ENCODE measurements around the gene CUL9.

The CUL9 gene

DNA sequence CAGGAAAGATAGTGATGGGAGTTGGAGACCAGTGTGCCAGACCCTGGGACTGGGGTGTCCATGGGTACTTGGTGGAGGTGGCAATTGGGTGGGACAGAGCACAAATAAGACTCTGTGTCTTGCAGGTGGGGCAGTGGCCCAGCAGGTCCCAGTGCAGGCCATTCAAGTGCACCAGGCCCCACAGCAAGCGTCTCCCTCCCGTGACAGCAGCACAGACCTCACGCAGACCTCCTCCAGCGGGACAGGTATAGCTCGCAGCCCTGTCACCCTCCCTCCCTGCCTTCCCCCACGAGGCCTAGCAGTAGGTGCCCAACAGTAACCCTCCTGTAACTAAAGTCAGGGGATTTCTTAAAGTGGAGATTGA lies 5.6 kb upstream of the CUL9 start:
- no peak overlapping the region for H3K4me2 ChIP-seq (ENCODE audit: low read length, poor library complexity, severe bottlenecking)
- peaks cover 25% of the 10 kb centered on the region for H3K4me1 ChIP-seq (ENCODE audit: control insufficient read depth, insufficient read depth, low read depth, low read length)
- no peak for DNase-seq
- H3K18ac ChIP-seq (ENCODE audit: low read depth in 1 of 2, low read length in 2 of 2): no peak overlapping the region
- no peak overlapping the region for H3K23ac ChIP-seq (ENCODE audit: low read length in 2 of 2)
- no peak overlapping the region for H3K4me3 ChIP-seq (ENCODE audit: insufficient read depth in 1 of 2, low read depth in 1 of 2, low read length in 2 of 2)
- H2BK5ac ChIP-seq (ENCODE audit: low read depth, low read length, poor library complexity, severe bottlenecking): no peak overlapping the region
- H3K14ac ChIP-seq (ENCODE audit: low read length in 2 of 2): no peak overlapping the region
- peaks cover 26% of the 10 kb centered on the region for H3K79me1 ChIP-seq (replicated peaks; ENCODE audit: low read length, poor library complexity, severe bottlenecking)
- H2BK15ac ChIP-seq (ENCODE audit: low read depth, poor library complexity, severe bottlenecking): no peak overlapping the region
- H3K36me3 ChIP-seq (ENCODE audit: control insufficient read depth in 1 of 2, insufficient read depth in 2 of 2, low read depth in 1 of 2, low read length in 2 of 2): peaks cover 40 to 52% of the 10 kb centered on the region in 2 experiments
- 100% methylated on average over 4 of the region's 6 CpGs for WGBS
- H4K8ac ChIP-seq (ENCODE audit: low read length): no peak overlapping the region
- H2BK120ac ChIP-seq (ENCODE audit: low read depth, low read length): no peak overlapping the region
- H4K91ac ChIP-seq (ENCODE audit: low read length): no peak overlapping the region
- H2AFZ ChIP-seq (ENCODE audit: low read depth, low read length): no peak overlapping the region
- H3K4ac ChIP-seq (ENCODE audit: low read depth in 1 of 2, low read length in 2 of 2): no peak overlapping the region
- peak overlapping the region; percentile 94 for H3K9ac ChIP-seq (ENCODE audit: low read length)
- no peaks in the 10 kb centered on the region for H3K9me3 ChIP-seq (ENCODE audit: control insufficient read depth, low read length)
- peak overlapping the region in 1 of 2 experiments; percentile 25 for H2BK12ac ChIP-seq (ENCODE audit: low read length in 2 of 2)
- no peaks in the 10 kb centered on the region for H3K27me3 ChIP-seq (ENCODE audit: control insufficient read depth in 1 of 2, insufficient read depth in 1 of 2, low read length in 2 of 2)
- H2AK5ac ChIP-seq (ENCODE audit: low read length, severe bottlenecking): no peak overlapping the region
- no peak overlapping the region for H3K27ac ChIP-seq (ENCODE audit: low read length, poor library complexity, severe bottlenecking)

DNA sequence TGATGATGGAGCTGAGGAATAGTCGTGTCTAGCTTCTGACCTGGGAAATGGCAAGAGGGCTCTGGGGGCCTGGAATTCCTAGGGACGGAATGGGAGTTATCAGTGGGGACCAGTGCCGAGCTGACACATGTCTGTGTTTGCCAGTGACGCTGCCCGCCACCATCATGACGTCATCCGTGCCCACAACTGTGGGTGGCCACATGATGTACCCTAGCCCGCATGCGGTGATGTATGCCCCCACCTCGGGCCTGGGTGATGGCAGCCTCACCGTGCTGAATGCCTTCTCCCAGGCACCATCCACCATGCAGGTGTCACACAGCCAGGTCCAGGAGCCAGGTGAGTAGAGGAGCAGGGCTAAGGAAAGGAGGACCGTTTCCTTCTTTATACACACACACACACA lies 3.8 kb upstream of the CUL9 start:
- 93% methylated on average over 10 of the region's 12 CpGs for WGBS
- no peak overlapping the region for H2AFZ ChIP-seq (ENCODE audit: low read depth, low read length)

DNA sequence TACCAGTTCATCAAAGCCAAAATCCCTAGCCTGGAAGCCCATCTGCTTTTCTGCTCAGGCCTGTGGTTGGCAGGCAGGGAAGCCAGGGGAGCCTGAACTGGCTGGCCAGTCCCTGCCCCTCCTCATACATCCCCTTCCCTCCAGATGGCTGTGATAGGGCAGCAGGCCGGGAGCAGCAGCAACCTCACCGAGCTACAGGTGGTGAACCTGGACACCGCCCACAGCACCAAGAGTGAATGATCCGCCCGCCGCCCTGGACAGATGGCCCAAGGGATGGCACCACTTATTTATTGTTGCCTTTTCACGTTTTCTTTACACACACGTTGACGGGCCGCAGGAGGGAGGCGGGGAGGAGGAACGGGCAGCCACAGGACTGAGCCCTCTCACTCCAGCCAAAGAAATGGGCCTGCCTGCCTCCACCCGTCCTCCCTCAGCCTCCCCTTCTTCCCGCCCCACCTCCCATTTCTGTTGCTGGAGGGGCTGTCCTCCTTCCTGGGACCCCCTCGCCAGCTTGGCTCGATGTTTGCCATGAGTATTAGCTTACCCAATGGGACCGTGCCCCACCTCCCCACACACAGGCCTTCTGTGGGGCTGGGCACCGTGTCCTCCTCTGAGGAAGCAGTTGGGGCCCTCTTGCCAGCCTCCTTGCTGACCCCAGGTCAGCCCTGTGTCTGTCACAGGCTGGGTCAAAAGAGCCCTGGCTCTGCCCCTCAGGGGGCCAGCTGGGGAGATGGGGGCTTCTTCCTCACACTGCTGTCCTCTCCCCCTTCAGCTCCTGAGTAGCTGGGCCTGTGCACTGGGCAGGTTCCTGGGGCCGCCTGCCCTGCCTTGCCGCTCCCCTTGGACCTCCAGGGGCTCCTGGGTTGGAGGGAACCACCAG lies 2.8 kb upstream of the CUL9 start:
- Histone ChIP-seq H3K4me2 (ENCODE audit: low read length, poor library complexity, severe bottlenecking) (no peak overlapping the region), H3K9me3 (ENCODE audit: control insufficient read depth, low read length) (no peaks in the 10 kb centered on the region), H4K91ac (ENCODE audit: low read length) (no peak overlapping the region), H2BK120ac (ENCODE audit: low read depth, low read length) (no peak overlapping the region), H3K4me1 (ENCODE audit: control insufficient read depth, insufficient read depth, low read depth, low read length) (peaks cover 18% of the 10 kb centered on the region), H2BK5ac (ENCODE audit: low read depth, low read length, poor library complexity, severe bottlenecking) (no peak overlapping the region), H3K23ac (ENCODE audit: low read length in 2 of 2) (no peak overlapping the region), H3K9ac (ENCODE audit: low read length) (no peak overlapping the region), H4K8ac (ENCODE audit: low read length) (no peak overlapping the region), H3K4me3 (ENCODE audit: insufficient read depth in 1 of 2, low read depth in 1 of 2, low read length in 2 of 2) (no peak overlapping the region), H3K14ac (ENCODE audit: low read length in 2 of 2) (no peak overlapping the region), H2AFZ (ENCODE audit: low read depth, low read length) (no peak overlapping the region), H3K4ac (ENCODE audit: low read depth in 1 of 2, low read length in 2 of 2) (no peak overlapping the region), H3K36me3 (ENCODE audit: control insufficient read depth in 1 of 2, insufficient read depth in 2 of 2, low read depth in 1 of 2, low read length in 2 of 2) (peaks cover 42 to 49% of the 10 kb centered on the region in 2 experiments), H3K27ac (ENCODE audit: low read length, poor library complexity, severe bottlenecking) (no peak overlapping the region), H2AK5ac (ENCODE audit: low read length, severe bottlenecking) (no peak overlapping the region), H3K18ac (ENCODE audit: low read depth in 1 of 2, low read length in 2 of 2) (no peak overlapping the region), H2BK12ac (ENCODE audit: low read length in 2 of 2) (no peak overlapping the region), H2BK15ac (ENCODE audit: low read depth, poor library complexity, severe bottlenecking) (no peak overlapping the region), H3K79me1 (replicated peaks; ENCODE audit: low read length, poor library complexity, severe bottlenecking) (peaks cover 34% of the 10 kb centered on the region), H3K27me3 (ENCODE audit: control insufficient read depth in 1 of 2, insufficient read depth in 1 of 2, low read length in 2 of 2) (no peaks in the 10 kb centered on the region)
- 95% methylated on average over 20 of the region's 20 CpGs for WGBS
- no peak for DNase-seq

More for the DNA sequence above, 3.8 kb upstream of the CUL9 start:
- Histone ChIP-seq H2BK12ac (ENCODE audit: low read length in 2 of 2) (no peak overlapping the region), H3K4me2 (ENCODE audit: low read length, poor library complexity, severe bottlenecking) (no peak overlapping the region), H3K79me1 (replicated peaks; ENCODE audit: low read length, poor library complexity, severe bottlenecking) (peaks cover 31% of the 10 kb centered on the region), H2BK15ac (ENCODE audit: low read depth, poor library complexity, severe bottlenecking) (no peak overlapping the region), H3K4ac (ENCODE audit: low read depth in 1 of 2, low read length in 2 of 2) (no peak overlapping the region), H3K27me3 (ENCODE audit: control insufficient read depth in 1 of 2, insufficient read depth in 1 of 2, low read length in 2 of 2) (no peaks in the 10 kb centered on the region), H3K14ac (ENCODE audit: low read length in 2 of 2) (no peak overlapping the region), H3K4me3 (ENCODE audit: insufficient read depth in 1 of 2, low read depth in 1 of 2, low read length in 2 of 2) (no peak overlapping the region), H2BK5ac (ENCODE audit: low read depth, low read length, poor library complexity, severe bottlenecking) (no peak overlapping the region), H3K36me3 (ENCODE audit: control insufficient read depth in 1 of 2, insufficient read depth in 2 of 2, low read depth in 1 of 2, low read length in 2 of 2) (peaks cover 40 to 52% of the 10 kb centered on the region in 2 experiments), H2BK120ac (ENCODE audit: low read depth, low read length) (no peak overlapping the region), H4K91ac (ENCODE audit: low read length) (no peak overlapping the region), H3K23ac (ENCODE audit: low read length in 2 of 2) (no peak overlapping the region), H3K9ac (ENCODE audit: low read length) (no peak overlapping the region), H4K8ac (ENCODE audit: low read length) (peak overlapping the region; percentile 13), H3K9me3 (ENCODE audit: control insufficient read depth, low read length) (no peaks in the 10 kb centered on the region), H3K27ac (ENCODE audit: low read length, poor library complexity, severe bottlenecking) (no peak overlapping the region), H3K4me1 (ENCODE audit: control insufficient read depth, insufficient read depth, low read depth, low read length) (peaks cover 24% of the 10 kb centered on the region), H3K18ac (ENCODE audit: low read depth in 1 of 2, low read length in 2 of 2) (no peak overlapping the region), H2AK5ac (ENCODE audit: low read length, severe bottlenecking) (no peak overlapping the region)
- no peak for DNase-seq

DNA sequence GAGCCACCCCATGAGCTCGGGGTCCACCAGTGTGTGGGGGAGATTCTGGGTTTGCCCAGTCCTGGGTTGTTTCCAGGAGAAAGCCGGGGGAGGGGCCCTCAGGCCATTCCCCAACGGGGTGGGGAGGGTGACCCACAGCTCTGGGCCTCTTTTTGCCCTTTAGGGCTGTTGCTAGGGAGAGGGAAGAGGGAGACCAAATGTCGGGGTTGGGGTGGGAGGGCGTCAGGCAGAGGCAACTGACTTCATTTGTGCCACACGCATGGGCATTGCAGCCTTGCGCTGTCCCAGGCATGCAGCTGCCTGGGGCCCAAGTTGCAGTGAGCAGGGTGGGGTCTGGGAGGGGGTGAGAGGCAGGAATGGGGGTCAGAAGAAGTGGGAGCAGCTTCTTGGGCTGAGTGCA lies 1.9 kb upstream of the CUL9 start:
- no peak overlapping the region for H2BK15ac ChIP-seq (ENCODE audit: low read depth, poor library complexity, severe bottlenecking)
- no peak overlapping the region for H4K8ac ChIP-seq (ENCODE audit: low read length)
- H3K27me3 ChIP-seq (ENCODE audit: control insufficient read depth in 1 of 2, insufficient read depth in 1 of 2, low read length in 2 of 2): no peaks in the 10 kb centered on the region
- no peak overlapping the region for H2BK120ac ChIP-seq (ENCODE audit: low read depth, low read length)
- H3K27ac ChIP-seq (ENCODE audit: low read length, poor library complexity, severe bottlenecking): peak overlapping the region; percentile 6
- H3K4ac ChIP-seq (ENCODE audit: low read depth in 1 of 2, low read length in 2 of 2): no peak overlapping the region
- peak overlapping the region in 1 of 2 experiments; percentile 16 for H3K4me3 ChIP-seq (ENCODE audit: insufficient read depth in 1 of 2, low read depth in 1 of 2, low read length in 2 of 2)
- no peak overlapping the region for H3K23ac ChIP-seq (ENCODE audit: low read length in 2 of 2)
- no peak overlapping the region for H3K4me2 ChIP-seq (ENCODE audit: low read length, poor library complexity, severe bottlenecking)
- H2BK12ac ChIP-seq (ENCODE audit: low read length in 2 of 2): no peak overlapping the region
- H4K91ac ChIP-seq (ENCODE audit: low read length): no peak overlapping the region
- WGBS: 90% methylated on average over 7 of the region's 7 CpGs
- H3K4me1 ChIP-seq (ENCODE audit: control insufficient read depth, insufficient read depth, low read depth, low read length): peaks cover 22% of the 10 kb centered on the region
- no peak for DNase-seq
- no peak overlapping the region for H2BK5ac ChIP-seq (ENCODE audit: low read depth, low read length, poor library complexity, severe bottlenecking)
- no peak overlapping the region for H2AFZ ChIP-seq (ENCODE audit: low read depth, low read length)
- no peak overlapping the region for H2AK5ac ChIP-seq (ENCODE audit: low read length, severe bottlenecking)
- peaks cover 40% of the 10 kb centered on the region for H3K79me1 ChIP-seq (replicated peaks; ENCODE audit: low read length, poor library complexity, severe bottlenecking)
- no peak overlapping the region for H3K18ac ChIP-seq (ENCODE audit: low read depth in 1 of 2, low read length in 2 of 2)
- H3K9ac ChIP-seq (ENCODE audit: low read length): no peak overlapping the region
- H3K36me3 ChIP-seq (ENCODE audit: control insufficient read depth in 1 of 2, insufficient read depth in 2 of 2, low read depth in 1 of 2, low read length in 2 of 2): peaks cover 50 to 54% of the 10 kb centered on the region in 2 experiments
- H3K14ac ChIP-seq (ENCODE audit: low read length in 2 of 2): no peak overlapping the region
- H3K9me3 ChIP-seq (ENCODE audit: control insufficient read depth, low read length): no peaks in the 10 kb centered on the region

All from mesenchymal stem cell (in vitro differentiated cells and primary cell).